GM19397 (cell line): ENCODE data around the gene ZNF516.

ENCODE experiments used
- ATAC-seq: cut with Tn5 transposase; IDR thresholded peaks from one replicate; pipeline ENCODE4 v1.9.1; 2021; ENCODE audit warnings: mild to moderate bottlenecking, moderate library complexity; ENCODE audit not compliant: unreplicated experiment

Gene ZNF516

DNA sequence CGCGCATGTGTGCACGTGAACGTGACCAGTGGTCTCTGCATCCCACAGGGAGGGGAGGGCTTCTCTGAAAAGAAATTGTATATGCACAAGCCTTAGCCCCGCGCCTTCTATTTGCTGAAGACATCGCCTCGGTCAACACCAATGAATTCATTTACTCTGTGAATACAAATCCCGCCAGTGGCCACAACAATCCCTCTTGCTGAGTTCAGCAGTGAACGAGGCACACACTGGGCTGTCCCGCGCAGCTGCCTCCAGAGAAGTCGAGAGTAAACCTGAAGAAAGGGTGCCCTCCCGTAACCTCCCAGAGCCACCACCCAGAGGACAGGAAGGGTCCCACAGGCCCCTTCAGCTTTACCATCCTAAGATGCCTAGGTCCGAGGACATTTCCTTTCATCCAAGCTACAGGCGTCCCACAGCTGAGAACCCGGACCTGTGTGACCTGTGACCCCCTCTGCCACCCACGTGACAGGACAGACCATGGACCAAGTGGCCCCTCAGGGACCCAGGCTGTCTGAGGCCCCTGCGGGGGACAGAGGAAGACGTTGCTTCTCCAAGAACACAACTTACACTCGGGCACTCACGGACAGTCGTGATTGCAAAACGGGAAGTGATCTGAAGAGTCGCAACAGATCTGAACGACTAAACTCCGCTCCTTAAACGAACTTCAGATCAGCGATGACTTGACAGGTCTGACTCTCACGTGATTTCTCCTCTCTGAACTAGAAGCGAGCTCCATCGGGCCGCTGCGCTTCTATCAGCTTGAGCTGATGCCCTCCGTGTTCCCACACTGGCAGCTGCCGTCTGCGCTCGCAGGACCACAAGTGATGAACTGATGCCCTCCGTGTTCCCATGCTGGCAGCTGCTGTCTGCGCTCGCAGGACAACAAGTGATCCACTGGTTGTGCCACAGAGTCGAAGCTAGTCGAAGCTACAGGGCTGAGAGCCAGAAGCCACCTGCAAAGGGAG lies 92.7 kb downstream of the ZNF516 start:
- no peak for ATAC-seq

DNA sequence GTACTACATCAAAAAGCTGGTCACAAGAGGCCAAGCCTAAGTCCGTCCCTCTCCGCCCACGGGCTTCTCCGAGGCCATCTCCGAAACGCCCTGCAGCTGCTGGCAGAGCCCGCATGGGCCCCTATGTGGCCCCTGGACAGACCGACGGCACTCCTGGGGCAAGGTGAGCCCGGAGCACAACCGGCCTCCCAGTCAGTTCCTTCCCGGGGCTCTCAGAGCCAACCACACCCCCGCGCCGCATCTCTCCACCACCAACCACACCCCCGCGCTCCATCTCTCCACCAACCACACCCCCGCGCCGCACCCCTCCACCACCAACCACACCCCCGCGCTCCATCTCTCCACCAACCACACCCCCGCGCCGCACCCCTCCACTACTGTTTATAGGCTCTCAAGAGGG lies 93.5 kb downstream of the ZNF516 start:
- no peak for ATAC-seq

DNA sequence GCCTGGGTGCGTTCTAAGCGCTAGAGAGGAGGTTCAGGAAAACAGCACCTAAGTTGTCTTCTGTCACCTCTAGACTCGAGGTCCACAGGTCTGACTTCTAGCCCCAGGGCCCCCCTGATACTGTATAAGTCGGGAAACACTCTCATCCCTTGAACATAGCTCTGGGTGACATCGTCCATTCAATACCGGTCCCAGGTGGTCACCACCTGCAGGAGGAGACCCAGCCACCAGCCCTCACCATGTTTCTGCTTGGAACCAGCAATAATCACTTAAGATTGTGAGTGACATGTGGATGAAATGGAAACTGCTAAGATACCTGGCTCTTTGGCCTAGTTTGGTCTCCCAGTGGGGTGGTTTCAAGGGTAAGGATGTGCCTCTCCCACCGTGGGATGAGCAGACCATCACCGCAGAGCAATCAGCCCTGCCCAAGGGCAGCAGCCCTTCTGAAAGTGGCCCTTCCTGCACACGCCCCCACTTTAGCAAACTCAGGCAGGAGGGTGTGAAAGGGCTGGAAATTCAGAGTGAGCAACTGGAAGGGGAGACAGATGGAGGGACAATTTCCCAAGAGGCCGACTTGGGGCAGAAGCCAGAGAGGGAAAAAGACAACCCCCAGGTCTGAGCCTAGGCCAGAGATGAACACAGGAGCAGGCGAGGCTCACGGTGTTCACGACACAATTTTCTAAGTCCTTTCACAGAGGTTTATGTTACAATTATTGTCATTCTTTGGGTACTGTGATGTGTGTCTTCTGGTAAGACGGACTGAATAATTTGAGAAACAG lies 95.2 kb downstream of the ZNF516 start:
- ATAC-seq: no peak

DNA sequence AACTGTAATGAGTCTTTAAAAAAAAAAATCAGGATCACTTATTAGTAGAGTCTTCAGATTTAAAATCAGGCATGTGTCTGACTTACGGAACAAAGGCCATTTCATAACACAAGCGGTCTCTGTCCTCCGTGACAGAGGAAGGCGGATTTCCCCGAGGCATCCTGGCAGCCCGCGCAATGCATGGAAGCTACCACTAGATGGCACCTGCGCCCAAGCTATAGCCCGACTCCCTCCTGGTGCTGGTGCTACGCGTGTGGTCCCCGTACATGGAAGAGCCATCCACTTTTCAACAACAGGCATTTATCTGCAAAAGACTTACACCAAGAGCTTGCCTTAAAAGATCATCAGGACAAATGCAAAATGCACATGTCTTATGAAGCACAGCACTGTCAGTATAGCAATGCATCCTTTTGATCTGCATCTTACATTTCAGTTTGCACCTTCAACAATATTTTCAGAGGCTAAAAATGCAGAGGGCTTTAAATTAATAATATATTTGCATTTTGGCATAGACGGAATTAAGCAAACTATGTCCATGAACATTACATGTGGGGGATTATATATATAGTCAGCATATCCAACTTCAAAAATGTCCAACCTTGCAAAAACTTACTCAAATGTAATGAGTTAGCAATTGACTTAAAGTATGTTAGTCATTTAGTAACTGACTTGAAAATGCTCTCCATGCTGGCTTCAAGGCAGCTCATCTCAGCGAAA lies 96.0 kb downstream of the ZNF516 start:
- peak; percentile 94 for ATAC-seq

DNA sequence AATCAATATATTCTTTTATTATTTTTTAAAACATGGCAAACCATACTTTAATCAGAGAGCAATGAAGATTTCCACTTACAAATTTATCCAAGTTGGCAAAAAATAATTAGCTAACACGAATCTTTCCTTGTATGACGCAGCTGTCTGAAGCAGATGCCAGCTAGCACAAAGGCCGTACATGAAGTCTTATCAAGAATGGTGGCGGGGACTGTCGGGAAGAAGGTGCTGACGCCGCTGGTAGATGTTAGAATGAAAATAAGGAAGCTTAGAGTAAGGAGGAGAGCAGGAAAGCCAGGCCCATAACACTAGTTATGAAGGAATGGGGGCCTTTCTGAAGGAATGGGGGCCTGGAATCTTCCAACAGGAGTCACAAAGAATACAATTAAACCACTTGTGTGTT lies 96.7 kb downstream of the ZNF516 start:
- ATAC-seq: no peak

DNA sequence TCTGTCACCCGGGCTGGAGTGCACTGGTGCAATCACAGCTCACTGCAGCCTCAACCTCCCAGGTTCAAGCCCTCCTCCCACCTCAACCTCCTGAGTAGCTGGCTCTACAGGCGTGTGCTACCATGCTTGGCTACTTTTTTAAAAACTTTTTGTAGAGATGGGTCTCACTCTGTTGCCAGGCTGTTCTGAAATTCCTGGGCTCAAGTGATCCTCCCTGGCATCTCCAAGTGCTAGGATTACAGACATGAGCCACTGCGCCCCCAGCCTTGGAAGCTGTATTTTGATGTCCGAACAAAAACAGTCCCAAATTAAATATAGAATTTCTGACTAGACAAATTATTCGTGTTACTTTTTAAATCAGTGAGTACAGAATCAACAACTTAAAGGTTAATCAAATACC lies 97.4 kb downstream of the ZNF516 start:
- ATAC-seq: no peak

DNA sequence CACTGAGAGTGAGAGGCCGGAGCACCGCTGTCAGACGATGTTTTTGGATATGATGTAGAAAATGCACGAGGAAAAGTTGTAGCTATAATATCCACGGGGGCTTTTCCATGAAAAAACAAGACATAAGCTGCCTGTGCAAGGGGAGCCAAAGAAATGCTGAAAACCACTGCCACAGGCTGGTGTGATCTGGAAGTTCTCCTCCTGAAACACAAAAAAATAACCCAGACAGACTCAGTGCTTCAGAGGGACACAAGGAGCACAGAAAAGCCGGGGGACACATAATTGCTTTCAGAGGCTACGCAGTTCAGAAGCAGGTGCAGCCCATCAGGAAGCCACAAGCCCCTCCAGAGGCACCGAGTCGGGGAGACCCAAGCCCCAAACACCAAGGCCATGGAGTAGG lies 98.2 kb downstream of the ZNF516 start:
- no peak for ATAC-seq

DNA sequence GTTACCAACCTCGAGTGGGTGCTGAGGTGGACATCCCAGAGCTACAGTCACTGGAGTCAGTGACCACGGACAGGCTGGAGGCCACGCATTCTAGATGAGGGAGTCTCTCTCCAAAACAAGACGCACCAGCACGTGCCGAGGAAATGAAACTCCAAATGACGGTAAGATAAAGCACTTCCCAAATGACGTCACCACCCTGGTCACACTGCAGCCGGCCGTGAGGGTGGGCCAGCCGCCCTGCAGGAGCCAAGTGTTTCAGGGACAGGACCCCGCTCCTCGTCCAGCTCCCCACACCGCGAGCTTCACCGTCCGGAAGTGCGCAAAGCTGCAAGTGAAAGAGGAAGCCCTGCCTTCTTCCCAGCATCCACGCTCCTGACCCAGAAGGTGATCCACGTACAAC lies 99.4 kb downstream of the ZNF516 start:
- ATAC-seq: no peak

DNA sequence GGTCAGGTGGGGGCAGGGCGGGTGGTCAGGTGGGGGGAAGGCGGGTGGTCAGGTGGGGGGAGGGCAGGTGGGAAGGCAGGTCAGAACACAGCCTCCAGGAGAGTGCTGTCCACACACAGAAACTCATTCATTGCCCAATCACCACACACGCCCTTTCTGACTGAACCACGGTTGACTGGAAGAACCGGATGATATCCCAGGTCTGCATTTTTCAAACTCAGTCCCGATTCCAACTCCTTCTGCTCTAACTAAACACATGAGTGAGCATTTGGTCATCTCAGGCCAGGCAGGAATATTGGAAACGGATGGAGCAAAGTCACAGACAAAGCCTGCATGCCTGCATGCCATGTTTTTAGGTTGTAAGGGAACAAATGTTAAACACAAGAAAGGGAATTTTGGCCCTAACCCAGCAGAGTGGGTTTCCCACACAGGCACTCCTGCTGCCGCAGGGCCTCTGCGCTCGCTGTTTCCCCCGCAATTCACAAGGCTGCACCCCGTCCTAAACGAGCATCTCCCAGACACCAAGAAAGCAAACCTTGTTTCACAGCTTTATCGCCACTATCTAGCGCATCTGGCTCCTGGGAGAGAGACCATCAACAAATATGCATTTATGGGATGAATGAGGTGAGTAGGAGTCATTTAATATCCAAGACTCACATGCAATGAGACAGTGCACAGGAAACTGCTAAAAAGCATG lies 100.1 kb downstream of the ZNF516 start:
- ATAC-seq: no peak

DNA sequence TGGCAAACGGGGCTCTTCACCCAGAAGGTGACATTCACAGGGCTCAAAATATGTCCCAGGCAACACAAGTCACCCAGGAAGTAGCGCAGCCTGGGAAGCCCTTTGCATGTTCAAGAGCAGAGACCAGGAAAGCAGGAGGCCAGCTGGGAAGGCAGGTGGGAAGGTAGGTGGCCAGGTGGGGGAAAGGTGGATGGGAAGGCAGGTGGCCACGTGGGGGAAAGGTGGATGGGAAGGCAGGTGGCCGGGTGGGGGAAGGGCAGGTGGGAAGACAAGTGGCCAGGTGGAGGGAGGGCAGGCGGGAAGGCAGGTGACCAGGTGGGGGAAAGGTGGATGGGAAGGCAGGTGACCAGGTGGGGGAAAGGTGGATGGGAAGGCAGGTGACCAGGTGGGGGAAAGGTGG lies 102.7 kb downstream of the ZNF516 start:
- ATAC-seq: no peak

DNA sequence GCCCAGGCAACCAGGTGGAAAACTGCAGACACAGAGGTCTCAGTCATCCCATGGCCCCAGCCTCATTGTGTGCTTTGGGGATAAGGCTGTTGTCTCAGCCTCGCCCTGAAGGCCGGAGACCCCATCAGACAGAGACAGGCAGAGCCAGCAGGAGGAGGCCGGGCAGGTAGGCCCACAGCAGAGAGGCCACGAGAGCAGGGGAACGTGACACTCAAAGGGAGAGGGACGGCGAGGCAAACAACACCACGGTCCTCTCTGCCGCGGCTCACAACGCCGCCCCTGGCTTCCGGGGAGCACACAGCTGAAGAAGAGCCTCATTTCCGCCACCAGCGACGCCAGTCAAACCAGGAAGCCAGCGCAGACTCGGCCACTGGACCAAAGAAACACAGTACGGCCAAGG lies 103.3 kb downstream of the ZNF516 start:
- ATAC-seq: no peak

DNA sequence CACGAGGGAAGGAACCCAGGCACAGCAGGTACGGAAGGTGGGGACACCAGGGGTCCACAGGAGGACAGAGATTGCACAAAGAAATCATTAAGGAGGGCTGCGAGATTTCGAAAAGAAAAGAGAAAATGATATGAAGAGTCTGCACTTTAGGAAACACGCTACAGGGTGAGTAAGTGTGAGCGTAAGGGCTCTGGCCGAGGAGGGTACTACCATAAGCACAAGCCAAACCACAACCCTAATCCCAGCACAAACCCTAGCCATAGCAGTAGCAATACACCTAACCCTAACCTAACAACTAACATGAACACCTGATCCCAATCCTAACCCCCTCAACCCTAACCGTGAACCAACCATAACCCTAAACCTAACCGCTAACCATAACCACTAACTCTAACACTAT lies 104.0 kb downstream of the ZNF516 start:
- ATAC-seq: no peak

DNA sequence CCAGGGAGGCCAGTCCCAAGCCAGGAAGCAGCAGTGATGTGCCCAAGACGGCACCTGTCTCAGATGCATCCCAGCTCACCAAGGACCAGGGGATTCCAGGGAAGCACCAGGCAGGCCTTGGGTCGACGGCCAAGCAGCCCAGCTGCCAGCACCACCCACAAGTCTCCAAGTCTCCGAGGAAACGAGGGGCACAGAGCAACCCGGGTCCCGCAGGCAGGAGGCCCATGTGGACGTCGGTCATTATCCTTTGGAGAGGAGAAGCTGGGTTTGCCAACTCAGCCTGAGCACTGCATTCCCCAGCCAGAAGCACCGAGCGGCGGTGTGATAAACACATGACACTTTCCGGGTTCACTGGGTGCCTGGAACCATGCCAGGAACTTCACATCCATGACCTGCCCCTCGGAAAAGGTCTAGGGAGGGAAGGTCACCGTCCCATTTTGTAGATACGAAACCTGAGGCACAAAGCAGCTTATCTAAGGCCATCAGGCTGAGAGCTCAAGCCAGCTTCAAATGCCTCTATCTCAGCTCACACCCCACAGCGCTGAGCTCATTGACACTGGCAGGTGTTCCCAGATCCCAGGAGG lies 104.5 kb downstream of the ZNF516 start:
- ATAC-seq: no peak

DNA sequence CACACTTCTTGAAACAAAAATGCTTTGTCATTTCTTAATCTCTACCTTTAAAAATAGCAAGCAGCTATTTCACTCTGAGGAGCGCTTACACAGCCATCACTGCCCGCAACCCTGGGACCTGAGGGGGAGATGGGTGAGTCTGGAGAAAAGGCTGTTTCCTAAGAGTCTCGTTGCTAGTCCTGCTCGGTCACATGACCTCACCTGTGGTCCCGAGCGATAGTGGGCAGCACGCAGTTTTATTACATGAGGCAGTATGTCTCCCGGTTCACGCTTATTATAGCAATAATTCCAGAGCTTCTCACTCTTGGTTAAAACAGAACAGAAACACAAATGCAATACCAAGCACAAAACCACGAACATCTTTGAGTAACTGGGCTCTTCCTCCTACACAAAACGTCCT lies 105.3 kb downstream of the ZNF516 start:
- ATAC-seq: no peak

DNA sequence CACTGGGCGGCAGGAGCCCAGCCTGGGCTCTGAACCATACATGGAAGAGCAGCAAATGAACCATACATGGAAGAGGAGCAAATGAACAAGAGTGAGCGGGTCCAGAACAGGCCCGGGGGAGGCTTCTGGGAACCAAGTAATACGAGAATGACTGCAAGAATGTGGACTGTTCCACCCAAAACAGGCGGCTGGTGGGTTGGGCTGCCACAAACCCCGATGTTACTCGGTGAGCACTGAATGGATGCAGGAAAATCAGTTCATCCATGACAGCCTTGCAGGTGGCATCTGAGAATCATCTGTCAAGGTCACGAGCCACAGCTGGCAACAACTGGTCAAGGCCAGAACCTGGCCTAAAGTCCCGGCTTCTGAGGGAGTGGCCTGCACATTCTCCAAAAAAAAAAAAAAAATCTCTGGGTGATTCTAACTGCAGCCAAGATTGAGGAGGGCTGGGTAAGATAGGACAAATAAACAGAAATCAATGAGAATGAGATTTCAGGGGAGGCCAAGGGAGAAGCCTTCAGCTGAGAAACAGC lies 106.1 kb downstream of the ZNF516 start:
- no peak for ATAC-seq

DNA sequence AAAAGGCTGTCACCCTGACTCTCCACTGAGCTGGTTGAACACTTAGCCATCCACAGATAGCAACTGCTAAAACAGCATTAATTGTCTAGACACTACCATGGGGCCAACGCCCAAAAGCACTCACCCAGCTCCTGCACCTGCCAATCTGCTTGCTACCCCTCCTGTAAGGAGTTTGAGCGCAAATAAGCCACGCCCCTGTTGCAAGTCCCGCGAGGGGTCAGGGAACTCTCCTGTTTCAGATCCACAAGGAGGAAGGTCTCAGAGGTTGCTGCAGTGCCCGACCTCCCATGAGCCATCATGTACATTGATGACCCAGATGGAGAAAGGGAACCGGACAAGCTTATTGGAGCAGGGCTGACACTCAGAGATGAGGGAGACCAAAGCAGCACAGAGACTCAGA lies 106.8 kb downstream of the ZNF516 start:
- ATAC-seq: no peak

DNA sequence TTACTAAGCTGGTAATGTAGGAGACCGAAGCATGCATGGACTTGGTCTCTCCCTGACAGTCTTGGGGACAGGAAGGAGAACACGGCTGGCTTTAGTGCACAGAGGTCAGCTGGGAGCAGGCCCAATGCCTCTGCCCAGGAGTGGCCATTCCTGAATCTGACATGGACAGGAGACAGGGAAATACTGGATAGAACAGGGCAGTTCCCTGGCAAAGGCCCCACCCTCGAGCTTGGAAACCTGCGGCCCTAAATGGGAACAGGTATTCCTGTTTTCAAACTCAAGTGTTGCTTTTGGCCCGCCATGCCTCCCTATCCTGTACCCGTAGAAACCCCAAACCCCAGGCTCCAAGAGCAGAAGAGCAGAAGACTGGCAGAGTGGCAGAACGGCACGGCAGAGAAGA lies 107.4 kb downstream of the ZNF516 start:
- no peak for ATAC-seq

DNA sequence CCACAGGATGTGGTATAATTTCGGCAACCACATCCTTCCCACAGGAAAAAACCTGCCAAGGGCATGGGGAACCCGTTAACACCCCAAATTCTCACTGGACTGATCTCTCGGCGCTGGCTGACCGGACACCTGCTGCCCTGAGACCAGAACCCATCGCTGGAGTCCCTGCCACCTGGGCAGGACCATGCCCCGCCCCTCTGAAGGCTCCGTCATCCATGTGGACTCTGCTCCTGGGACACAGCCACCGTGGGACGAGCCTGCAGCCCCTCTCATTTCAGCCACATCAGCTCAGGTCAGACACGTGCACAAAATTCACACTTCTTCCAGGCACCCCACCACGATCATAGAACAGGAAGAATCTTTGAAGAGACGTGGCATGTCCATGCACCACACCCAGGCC lies 108.2 kb downstream of the ZNF516 start:
- no peak for ATAC-seq

DNA sequence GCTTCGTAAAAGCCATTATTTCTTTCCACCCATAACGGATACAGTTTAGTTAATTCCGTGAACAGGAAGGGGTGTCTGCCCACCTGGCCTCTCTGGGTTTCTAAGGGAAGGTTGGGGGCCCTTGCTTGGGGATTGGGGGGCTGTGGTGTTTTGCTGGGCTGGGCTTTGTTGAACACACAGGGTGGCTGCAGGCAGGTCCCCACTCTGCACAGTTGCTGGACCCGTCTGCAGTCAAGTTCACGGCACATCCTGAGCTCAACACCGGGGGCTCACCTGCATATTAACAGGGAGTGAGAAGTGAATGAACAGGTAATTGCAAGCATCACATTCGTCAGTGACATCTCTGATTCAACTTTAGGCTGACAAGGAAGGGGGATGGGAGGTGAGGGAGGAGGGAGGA lies 109.0 kb downstream of the ZNF516 start:
- no peak for ATAC-seq

DNA sequence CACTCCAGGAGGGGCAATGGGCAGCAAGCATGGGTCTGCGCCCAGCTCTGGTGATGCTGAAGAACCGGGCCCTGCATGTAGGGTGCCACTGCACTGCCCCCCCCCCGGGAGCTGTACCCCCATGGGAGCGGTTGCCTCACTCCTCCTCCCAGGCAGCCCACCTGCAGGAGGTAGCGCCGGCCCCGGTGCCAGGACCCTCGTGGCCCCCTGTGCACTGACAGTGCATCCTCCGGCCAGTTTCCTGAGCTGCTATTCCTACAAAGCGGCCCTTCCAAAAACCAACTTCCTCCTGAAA lies 109.4 kb downstream of the ZNF516 start:
- ATAC-seq: no peak
